EL (cell line): Measurements from ENCODE around the gene PFDN1.

Experiments
- DNase-seq: peaks from one replicate; pipeline ENCODE4 v3.0.0-alpha.2; 2016

Gene PFDN1

GRCh38 chr5:140234377-140234989, 68.4 kb downstream of the PFDN1 start:
- no peak for DNase-seq

- no peak for DNase-seq
These were observed 70.2 kb downstream of the PFDN1 start for GRCh38 chr5:140232731-140233130.

GRCh38 chr5:140230373-140230772, 72.5 kb downstream of the PFDN1 start:
- DNase-seq = no peak

GRCh38 chr5:140228364-140228837, 74.5 kb downstream of the PFDN1 start:
- no peak for DNase-seq

- DNase-seq = no peak
These were observed 75.9 kb downstream of the PFDN1 start for GRCh38 chr5:140227046-140227445.

- DNase-seq = no peak
These were observed 77.5 kb downstream of the PFDN1 start for GRCh38 chr5:140225396-140225795.

GRCh38 chr5:140224658-140225057, 78.2 kb downstream of the PFDN1 start:
- DNase-seq = no peak

- no peak for DNase-seq
These were observed 79.3 kb downstream of the PFDN1 start for GRCh38 chr5:140223567-140223966.

GRCh38 chr5:140222416-140222815, 80.5 kb downstream of the PFDN1 start:
- DNase-seq = no peak

GRCh38 chr5:140221697-140222223, 81.1 kb downstream of the PFDN1 start:
- DNase-seq = peak; percentile 80

- DNase-seq = peak; percentile 41
These were observed 82.2 kb downstream of the PFDN1 start for GRCh38 chr5:140220698-140221064.

- peak; percentile 61 for DNase-seq
These were observed 82.7 kb downstream of the PFDN1 start for GRCh38 chr5:140220032-140220697.

- no peak for DNase-seq
These were observed 83.6 kb downstream of the PFDN1 start for GRCh38 chr5:140219068-140219991.

GRCh38 chr5:140217299-140218026, 85.4 kb downstream of the PFDN1 start:
- DNase-seq = no peak

- DNase-seq = no peak
These were observed 86.3 kb downstream of the PFDN1 start for GRCh38 chr5:140216478-140217074.

- DNase-seq = no peak
These were observed 87.6 kb downstream of the PFDN1 start for GRCh38 chr5:140215276-140215675.

GRCh38 chr5:140214831-140215230, 88.1 kb downstream of the PFDN1 start:
- peak; percentile 76 for DNase-seq

GRCh38 chr5:140213370-140213983, 89.4 kb downstream of the PFDN1 start:
- DNase-seq = no peak

- no peak for DNase-seq
These were observed 94.8 kb downstream of the PFDN1 start for GRCh38 chr5:140208065-140208464.

- DNase-seq = no peak
These were observed 95.5 kb downstream of the PFDN1 start for GRCh38 chr5:140207250-140207964.

GRCh38 chr5:140205952-140206351, 96.9 kb downstream of the PFDN1 start:
- no peak for DNase-seq
